Measurements from ENCODE around the gene ISM1.

- TF ChIP-seq POLR2A (IDR thresholded peaks at IDR 0.05) (no peak), CTCF (IDR thresholded peaks at IDR 0.05) (no peak)
These were observed 30.8 kb downstream of the ISM1 start for GRCh38 chr20:13251904-13252297.
